Measurements from ENCODE around the gene FAM229A. TPM values are rescaled to one million over a fixed set of nuclear protein-coding genes. Genes with fewer than 3 reads are reported as not detected.

FAM229A gene
- total and polyA plus RNA-seq, 2 of the 8 experiments (the other 6 are each of a cell fraction or from before 2014, with no cell fraction given), result 4.1 to 4.2 TPM

DNA sequence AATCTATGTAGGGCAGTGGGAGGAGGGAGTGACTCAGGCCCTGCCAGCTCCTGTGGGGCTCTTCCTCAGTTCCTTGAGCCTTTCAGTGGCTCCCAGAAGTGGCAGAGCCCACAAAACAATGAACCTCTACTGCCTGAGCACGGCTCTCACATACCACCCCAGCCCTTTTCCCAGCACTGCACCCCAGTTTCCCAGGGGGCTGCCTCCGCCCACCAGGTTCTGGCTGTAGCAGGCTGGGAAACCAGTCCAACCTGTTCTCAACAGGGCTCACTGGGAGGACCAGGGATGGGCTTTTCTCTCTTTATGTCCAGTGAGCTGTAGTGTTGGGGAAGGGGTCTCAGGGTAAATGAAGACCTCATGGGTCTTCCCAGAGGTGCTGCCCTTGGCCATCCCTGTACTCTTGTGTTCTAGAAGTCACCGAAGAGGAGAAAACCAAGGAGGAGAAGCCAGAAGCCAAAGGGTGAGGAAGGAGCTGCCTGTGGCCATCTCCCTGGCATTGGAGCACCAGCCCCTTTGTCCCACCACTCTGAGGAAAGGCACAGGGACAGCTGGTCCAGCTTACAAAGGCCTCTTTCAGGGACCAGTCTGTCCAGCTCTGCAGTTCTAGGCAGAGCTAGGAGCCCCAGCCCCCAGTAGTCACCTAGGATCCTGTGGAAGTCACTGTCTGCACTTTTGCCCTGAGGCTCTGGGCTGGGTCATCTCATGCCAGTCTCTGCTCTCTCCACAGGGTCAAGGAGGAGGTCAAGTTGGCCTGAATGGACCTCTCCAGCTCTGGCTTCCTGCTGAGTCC is 29.8 kb downstream of the FAM229A start (continued):
- TF ChIP-seq EZH2 (IDR thresholded peaks at IDR 0.05; ENCODE audit: low read depth, low read length, severe bottlenecking) (no peak), EGR1 (IDR thresholded peaks at IDR 0.05; ENCODE audit: borderline replicate concordance, low read depth, low read length) (peak; percentile 37; the same call in 1 of the 2 replicates), MAFK (IDR thresholded peaks at IDR 0.05; ENCODE audit: low read depth, low read length) (no peak), HDAC2 (IDR thresholded peaks at IDR 0.05; ENCODE audit: borderline replicate concordance in 1 of 2, low read depth in 2 of 2, low read length in 2 of 2) (no peak), SIX5 (IDR thresholded peaks at IDR 0.05; ENCODE audit: low read depth, low read length) (no peak), BRCA1 (IDR thresholded peaks at IDR 0.05; ENCODE audit: low read depth, low read length) (no peak), GTF2F1 (IDR thresholded peaks at IDR 0.05; ENCODE audit: borderline replicate concordance, low read depth, low read length) (no peak), TBP (IDR thresholded peaks at IDR 0.05; ENCODE audit: low read depth, low read length) (peak; percentile 38; the same call in 1 of the 2 replicates), POU5F1 (IDR thresholded peaks at IDR 0.05; ENCODE audit: low read depth, low read length) (no peak), FOSL1 (IDR thresholded peaks at IDR 0.05; ENCODE audit: insufficient read depth, low read depth, low read length) (no peak), RFX5 (IDR thresholded peaks at IDR 0.05; ENCODE audit: borderline replicate concordance, low read depth, low read length) (no peak), YY1 (IDR thresholded peaks at IDR 0.05; ENCODE audit: low read depth, low read length) (no peak), ZNF274 (IDR thresholded peaks at IDR 0.05; ENCODE audit: borderline replicate concordance, extremely low read depth, low read length) (no peak), CHD1 (IDR thresholded peaks at IDR 0.05; ENCODE audit: low read depth, low read length) (no peak), TCF12 (IDR thresholded peaks at IDR 0.05; ENCODE audit: low read depth, low read length) (no peak), RNF2 (IDR thresholded peaks at IDR 0.05; ENCODE audit: borderline replicate concordance, low read depth, low read length, missing control alignments, poor library complexity, severe bottlenecking) (no peak), CTBP2 (IDR thresholded peaks at IDR 0.05; ENCODE audit: borderline replicate concordance, insufficient read depth, insufficient read length, low read length) (no peak), SUZ12 (IDR thresholded peaks at IDR 0.05; ENCODE audit: low read length) (no peak), SP2 (IDR thresholded peaks at IDR 0.05; ENCODE audit: low read length) (no peak), CHD2 (IDR thresholded peaks at IDR 0.05; ENCODE audit: low read length) (no peak), SRF (IDR thresholded peaks at IDR 0.05; ENCODE audit: low read depth, low read length) (no peak), RAD21 (IDR thresholded peaks at IDR 0.05 in 1 of 2, conservative IDR thresholded peaks at IDR 0.05 in 1 of 2; ENCODE audit: low read depth in 2 of 2, low read length in 2 of 2) (no peak)
- TF ChIP-seq, protein P1, sequence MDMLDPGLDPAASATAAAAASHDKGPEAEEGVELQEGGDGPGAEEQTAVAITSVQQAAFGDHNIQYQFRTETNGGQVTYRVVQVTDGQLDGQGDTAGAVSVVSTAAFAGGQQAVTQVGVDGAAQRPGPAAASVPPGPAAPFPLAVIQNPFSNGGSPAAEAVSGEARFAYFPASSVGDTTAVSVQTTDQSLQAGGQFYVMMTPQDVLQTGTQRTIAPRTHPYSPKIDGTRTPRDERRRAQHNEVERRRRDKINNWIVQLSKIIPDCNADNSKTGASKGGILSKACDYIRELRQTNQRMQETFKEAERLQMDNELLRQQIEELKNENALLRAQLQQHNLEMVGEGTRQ (IDR thresholded peaks at IDR 0.05; ENCODE audit: low read length), result no peak
